Measurements from ENCODE around the gene CARHSP1. TPM values are rescaled to one million over a fixed set of nuclear protein-coding genes. Genes with fewer than 3 reads are reported as not detected.
"Not testable (repeated sequence)": the region's sequence is repeated elsewhere in the genome, so short reads cannot be mapped to it uniquely, and the experiment has no call there.

Gene CARHSP1
- total and polyA plus RNA-seq, 8 donors: 19.8 to 78.7 (median 32.3) TPM

DNA sequence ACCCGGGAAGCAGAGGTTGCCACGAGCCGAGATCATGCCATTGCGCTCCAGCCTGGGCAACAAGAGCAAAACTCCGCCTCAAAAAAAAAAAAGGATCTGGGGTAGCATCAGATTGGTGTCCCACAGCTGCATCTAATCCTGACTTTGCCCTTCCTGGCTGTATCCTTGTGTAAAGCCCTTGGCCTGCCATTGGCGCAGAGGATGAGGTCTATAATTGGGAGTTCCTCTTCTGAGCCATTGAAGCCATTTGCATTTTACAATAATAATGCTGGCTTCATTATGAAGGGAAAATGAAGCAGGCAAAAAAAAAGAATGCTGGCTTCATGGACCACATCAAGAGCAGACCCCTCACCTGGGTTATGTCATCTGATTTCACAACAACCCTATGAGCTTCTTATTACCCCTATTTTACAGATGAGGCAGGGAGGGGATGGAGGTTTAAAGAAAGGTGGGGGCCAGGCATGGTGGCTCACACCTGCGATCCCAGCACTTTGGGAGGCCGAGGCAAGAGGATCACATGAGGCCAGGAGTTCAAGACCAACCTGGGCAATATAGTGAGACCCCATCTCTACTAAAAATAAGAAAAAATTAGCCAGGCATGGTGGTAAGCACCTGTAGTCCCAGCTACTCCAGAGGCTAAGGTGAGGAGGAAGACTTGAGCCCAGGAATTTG is 12.2 kb upstream of the CARHSP1 start:
- H3K4me1 ChIP-seq: peaks cover 0 to 5% (median 3%) of the 10 kb centered on the region in 3 donors
- no peaks in the 10 kb centered on the region for H3K27me3 ChIP-seq
- ATAC-seq: no peak
- peak in 1 of 6 donors; percentile 6 for DNase-seq
- H3K36me3 ChIP-seq: no peaks in the 10 kb centered on the region
- intact Hi-C loops (cut with DNase I): loop anchor here in 2 of 3 donors (5.0 kb wide), 2 partner anchors 224 to 314 kb away; no protein-coding TSS in a partner anchor
- no peaks in the 10 kb centered on the region for H3K9me3 ChIP-seq
- TF ChIP-seq, protein P1, sequence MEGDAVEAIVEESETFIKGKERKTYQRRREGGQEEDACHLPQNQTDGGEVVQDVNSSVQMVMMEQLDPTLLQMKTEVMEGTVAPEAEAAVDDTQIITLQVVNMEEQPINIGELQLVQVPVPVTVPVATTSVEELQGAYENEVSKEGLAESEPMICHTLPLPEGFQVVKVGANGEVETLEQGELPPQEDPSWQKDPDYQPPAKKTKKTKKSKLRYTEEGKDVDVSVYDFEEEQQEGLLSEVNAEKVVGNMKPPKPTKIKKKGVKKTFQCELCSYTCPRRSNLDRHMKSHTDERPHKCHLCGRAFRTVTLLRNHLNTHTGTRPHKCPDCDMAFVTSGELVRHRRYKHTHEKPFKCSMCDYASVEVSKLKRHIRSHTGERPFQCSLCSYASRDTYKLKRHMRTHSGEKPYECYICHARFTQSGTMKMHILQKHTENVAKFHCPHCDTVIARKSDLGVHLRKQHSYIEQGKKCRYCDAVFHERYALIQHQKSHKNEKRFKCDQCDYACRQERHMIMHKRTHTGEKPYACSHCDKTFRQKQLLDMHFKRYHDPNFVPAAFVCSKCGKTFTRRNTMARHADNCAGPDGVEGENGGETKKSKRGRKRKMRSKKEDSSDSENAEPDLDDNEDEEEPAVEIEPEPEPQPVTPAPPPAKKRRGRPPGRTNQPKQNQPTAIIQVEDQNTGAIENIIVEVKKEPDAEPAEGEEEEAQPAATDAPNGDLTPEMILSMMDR (IDR thresholded peaks at IDR 0.05): no peak
- 80 to 84% methylated on average over 8 of the region's 8 CpGs for WGBS, 2 donors
- no peak overlapping the region for H3K27ac ChIP-seq
- FAIRE-seq: no peak
- no peak overlapping the region for H3K4me3 ChIP-seq

DNA sequence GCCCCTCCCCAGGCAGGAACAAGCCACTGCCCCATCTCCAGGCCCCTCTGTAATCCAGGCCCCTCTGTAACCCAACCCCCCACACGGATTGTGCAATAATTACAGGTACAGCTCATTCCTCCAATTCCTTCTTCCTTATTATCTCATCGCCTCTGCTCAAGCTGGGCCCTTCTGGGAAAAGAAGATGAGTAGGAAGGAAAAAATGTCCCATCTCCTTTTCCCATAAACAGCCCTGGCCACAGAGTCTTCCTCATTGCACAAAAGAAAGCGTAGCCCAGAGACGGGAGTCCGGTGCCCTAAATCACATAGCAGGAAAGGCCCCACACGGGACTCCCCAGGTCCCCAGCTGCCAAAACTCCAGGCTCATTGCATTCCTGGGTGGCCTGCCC is 9.7 kb upstream of the CARHSP1 start:
- Histone ChIP-seq H3K27ac (peak overlapping the region in 2 of 4 donors; percentile 35 to 46), H3K4me1 (peaks cover 0 to 5% (median 0%) of the 10 kb centered on the region in 3 donors), H3K4me3 (no peak overlapping the region), H3K27me3 (no peaks in the 10 kb centered on the region), H3K9me3 (no peaks in the 10 kb centered on the region), H3K36me3 (no peaks in the 10 kb centered on the region)
- TF ChIP-seq, protein P1 (IDR thresholded peaks at IDR 0.05): no peak
- ATAC-seq (peak in 3 of 4 donors; percentile 7 to 54 (median 43)), FAIRE-seq (no peak), DNase-seq (peak in 1 of 6 donors; percentile 26)
- intact Hi-C loops (cut with DNase I): loop anchor here in 1 of 3 donors (5.0 kb wide), 1 partner anchor 216 kb away; no protein-coding TSS in a partner anchor
- whole genome bisulfite sequencing, 2 donors: 56 to 62% methylated on average over 6 of the region's 6 CpGs

DNA sequence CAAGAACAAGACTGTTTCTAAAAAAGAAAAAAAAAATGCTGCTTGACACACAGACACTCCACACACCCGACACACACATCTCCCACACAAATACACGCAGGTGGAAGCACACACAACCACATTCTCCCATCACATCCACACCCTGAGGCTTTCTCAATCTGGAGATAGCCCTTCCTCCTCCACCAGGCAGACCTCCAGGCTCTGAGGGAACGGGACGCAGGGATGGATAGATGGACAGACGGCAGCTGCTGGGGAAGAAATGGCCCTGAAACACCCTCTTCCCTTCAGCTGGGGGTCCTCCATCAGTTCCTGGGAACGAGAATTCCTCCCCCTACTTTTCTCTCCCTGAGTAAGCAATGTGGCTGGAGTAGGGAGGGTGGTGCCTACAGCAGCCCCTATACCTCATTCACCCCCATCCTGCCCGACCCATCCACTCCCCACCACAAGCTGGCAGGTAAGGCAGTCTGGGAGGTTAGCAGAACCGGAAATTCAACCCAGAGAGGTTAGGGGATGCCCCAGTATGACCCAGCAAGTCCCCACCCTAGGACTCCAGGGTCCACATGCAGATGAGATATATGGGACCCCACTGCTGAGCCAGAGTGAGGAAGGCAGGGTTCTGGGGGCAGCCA is 9.2 kb upstream of the CARHSP1 start:
- WGBS, 2 donors: 60 to 74% methylated on average over 8 of the region's 8 CpGs
- H3K36me3 ChIP-seq: no peaks in the 10 kb centered on the region
- FAIRE-seq (no peak), DNase-seq (peak in 1 of 6 donors; percentile 16), ATAC-seq (peak in 2 of 4 donors; percentile 43 to 51)
- H3K4me3 ChIP-seq: no peak overlapping the region
- TF ChIP-seq, protein P1 (IDR thresholded peaks at IDR 0.05): no peak
- no peaks in the 10 kb centered on the region for H3K27me3 ChIP-seq
- peak overlapping the region in 2 of 4 donors; percentile 35 to 46 for H3K27ac ChIP-seq
- no peaks in the 10 kb centered on the region for H3K9me3 ChIP-seq
- intact Hi-C loops (cut with DNase I): loop anchor here in 1 of 3 donors (5.0 kb wide), 1 partner anchor 216 kb away; no protein-coding TSS in a partner anchor
- H3K4me1 ChIP-seq: peaks cover 0 to 5% (median 0%) of the 10 kb centered on the region in 3 donors

DNA sequence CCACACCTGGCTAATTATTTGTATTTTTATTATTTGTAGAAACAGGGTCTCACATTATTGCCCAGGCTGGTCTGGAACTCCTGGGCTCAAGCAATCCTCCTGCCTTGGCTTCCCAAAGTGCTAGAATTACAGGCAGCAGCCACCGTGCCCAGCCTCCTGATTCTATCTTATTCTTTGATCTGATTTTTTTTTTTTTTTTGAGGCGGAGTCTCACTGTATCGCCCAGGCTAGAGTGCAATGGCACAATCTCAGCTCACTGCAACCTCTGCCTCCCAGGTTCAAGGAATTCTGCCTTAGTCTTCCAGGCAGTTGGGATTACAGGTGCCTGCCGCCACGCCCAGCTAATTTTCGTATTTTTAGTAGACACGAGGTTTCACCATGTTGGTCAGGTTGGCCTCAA is 6.5 kb upstream of the CARHSP1 start:
- H3K9me3 ChIP-seq, FAIRE-seq, H3K4me3 ChIP-seq, H3K27me3 ChIP-seq, H3K27ac ChIP-seq, DNase-seq, ATAC-seq, H3K36me3 ChIP-seq: not testable (repeated sequence)
- 83 to 87% methylated on average over 7 of the region's 7 CpGs for WGBS, 2 donors
- H3K4me1 ChIP-seq: peaks cover 0 to 12% (median 0%) of the 10 kb centered on the region in 3 donors
- intact Hi-C loops (cut with DNase I): loop anchor here in 1 of 3 donors (5.0 kb wide), 1 partner anchor 213 kb away; no protein-coding TSS in a partner anchor

DNA sequence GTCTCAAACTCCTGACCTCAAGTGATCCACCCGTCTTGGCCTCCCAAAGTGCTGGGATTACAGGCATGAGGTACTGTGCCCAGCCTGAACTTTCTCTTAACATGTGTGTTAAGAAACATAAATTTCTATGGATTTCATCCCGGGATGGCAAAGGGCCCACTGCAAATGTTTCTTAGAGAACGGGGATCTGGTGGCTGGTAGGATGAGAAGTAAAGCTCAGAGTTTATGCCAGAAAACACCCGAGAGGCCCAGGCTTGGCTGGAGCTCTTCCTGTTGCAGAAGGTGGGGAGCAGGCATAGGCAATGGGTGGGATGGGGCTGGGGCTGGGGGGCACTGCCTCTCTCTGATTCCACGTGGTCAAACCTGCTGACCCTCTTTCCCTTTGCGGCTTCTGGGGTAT is 5.6 kb upstream of the CARHSP1 start:
- WGBS, 2 donors: 72 to 73% methylated on average over 6 of the region's 6 CpGs
- no peaks in the 10 kb centered on the region for H3K27me3 ChIP-seq
- FAIRE-seq (no peak), DNase-seq (no peak), ATAC-seq (no peak)
- H3K27ac ChIP-seq: no peak overlapping the region
- H3K4me3 ChIP-seq: no peak overlapping the region
- no peaks in the 10 kb centered on the region for H3K9me3 ChIP-seq
- no peaks in the 10 kb centered on the region for H3K36me3 ChIP-seq
- intact Hi-C loops (cut with DNase I): no loop called here
- TF ChIP-seq, protein P1 (IDR thresholded peaks at IDR 0.05): no peak
- H3K4me1 ChIP-seq: peaks cover 0 to 15% (median 1%) of the 10 kb centered on the region in 3 donors

DNA sequence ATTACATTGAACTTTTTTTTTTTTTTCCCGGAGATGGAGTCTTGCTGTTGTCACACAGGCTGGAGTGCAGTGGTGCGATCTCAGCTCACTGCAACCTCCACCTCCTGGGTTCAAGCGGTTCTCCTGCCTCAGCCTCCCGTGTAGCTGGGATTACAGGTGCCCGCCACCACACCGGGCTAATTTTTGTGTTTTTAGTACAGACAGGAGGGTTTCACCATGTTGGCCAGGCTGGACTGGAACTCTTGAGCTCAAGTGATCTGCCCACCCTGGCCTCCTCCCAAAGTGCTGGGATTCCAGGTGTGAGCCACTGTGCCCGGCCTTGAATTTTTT is 5.0 kb upstream of the CARHSP1 start:
- DNase-seq; H3K9me3 ChIP-seq; intact Hi-C loops (cut with DNase I); H3K27me3 ChIP-seq; H3K4me3 ChIP-seq; H3K36me3 ChIP-seq; ATAC-seq; FAIRE-seq; H3K27ac ChIP-seq: not testable (repeated sequence)
- 80 to 93% methylated on average over 7 of the region's 7 CpGs for WGBS, 2 donors
- H3K4me1 ChIP-seq: peaks cover 0 to 16% (median 3%) of the 10 kb centered on the region in 3 donors

Data from pancreas (tissue), 10 donors.